HG03045 (cell line): Measurements from ENCODE around the gene FYN.
A peak's percentile ranks its signal among the peaks of the same experiment; 100 is the strongest.

Source experiments
- ATAC-seq: cut with Tn5 transposase; IDR thresholded peaks from one replicate; pipeline ENCODE4 v1.9.1; 2021; ENCODE audit warnings: mild to moderate bottlenecking, moderate library complexity; ENCODE audit not compliant: unreplicated experiment

FYN gene

DNA sequence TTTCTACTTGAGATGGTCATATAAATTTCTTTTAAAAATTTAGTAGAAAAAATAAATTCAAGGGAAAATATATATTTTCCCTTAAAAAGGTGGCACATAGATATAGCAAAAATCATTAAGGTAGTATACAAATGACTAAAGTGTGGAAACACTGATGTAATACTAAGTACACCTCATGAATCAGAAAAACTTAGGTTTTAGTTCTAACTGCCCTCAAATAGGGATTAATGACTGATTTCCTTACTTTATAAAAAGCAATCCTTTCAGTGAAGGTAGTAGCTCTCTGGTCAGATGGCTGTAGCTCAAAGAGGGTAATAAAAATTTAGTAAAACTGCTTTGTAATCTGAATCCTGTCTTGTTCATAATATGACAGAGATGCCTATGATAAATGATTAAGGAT is 63.5 kb downstream of the FYN start:
- ATAC-seq: no peak

DNA sequence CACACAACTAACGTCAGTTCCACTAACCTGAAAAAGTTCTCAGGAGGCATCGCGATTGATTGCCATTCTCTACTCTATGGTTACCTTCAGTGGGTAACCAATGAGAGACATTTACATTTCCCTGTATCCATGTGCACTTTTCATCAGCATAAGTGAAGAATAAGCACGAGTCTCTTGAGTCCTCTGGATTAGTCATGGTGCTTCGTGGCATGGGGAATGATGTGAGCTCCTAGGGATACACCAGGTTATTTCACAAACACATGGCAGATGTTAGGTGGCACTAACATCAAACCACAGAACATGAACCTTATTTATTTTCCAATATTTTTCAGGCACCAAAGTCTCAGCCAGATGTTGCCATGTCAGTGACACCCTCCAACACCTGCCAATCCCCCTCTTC is 64.0 kb downstream of the FYN start:
- ATAC-seq: no peak

DNA sequence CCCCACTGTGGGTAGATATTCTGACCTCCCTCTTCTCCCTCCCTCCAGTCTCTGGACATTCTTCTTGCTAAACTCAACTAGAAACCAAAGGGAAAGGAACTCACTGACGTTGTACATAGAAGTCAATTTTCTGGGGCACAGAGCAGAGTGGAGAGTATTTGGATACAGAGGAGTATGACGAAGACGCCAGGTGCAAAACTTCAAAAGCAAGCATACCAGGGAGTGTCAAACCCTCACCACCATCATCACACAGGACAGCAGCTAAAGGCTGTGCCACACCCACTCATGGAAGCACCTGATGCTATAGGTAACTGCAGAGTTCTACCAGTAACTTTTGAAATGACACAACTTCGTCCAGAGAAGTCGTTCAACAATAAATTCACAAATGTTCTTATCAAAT is 64.8 kb downstream of the FYN start:
- ATAC-seq: no peak

DNA sequence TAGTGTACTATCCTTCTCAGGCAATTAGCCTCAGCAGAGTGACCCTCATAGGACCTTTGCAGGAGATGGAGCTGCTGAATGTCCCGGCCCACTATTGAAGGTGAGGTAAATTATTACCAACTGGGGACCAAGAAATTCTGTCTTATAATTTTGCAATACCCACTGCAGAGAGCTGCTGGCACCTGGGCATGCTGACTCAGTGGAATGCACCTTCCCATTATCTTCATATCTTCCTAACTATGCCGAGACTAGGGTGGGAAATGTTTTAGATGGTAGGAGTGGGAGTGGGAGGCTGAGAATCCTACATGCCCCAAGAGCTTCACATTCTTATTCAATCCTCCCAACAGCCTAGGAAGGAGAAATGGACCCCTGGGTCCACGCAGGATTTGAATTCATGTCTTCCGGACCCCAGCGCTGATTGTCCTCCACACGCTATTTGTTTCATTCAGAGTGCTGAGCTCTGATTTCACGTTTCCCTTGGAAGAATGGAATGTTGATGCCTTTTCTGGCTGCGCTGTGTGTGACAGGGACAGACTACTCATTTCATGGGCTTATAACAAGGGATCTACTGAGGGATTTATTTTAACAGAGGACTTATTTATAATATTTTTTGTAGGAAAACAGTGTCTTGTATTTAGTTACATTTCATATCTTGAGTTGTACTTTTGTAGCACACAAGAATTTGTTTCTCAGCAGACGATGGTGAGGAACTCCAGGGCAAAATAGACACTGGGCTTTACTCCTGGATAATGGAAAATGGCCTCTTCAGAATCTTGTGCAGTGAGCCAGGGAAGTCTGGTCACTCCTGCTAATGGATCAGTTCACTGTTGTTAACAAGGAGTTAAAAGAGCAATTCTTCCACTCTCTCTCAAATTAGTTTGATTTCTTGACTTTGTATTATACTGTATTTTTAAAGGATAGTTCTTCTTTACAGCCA is 66.4 kb downstream of the FYN start:
- ATAC-seq: no peak

DNA sequence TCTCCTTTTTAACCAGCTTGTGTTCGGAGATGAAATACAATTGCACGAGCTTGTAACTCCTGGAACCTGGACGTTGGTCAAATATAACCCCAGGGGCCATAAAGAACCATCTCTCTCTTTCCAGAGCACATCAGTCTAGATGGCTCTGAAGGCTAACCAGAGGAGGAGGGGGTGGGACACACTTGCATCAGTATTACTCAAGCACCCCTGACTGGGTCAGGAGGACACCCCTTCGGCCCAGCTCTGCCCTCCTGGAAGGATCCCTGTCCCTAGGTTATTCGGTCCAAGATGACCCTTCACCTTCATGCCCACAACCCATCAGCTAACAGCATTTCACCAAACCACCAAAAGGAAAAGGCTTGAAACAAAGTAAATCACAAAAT is 67.1 kb downstream of the FYN start:
- ATAC-seq: no peak

DNA sequence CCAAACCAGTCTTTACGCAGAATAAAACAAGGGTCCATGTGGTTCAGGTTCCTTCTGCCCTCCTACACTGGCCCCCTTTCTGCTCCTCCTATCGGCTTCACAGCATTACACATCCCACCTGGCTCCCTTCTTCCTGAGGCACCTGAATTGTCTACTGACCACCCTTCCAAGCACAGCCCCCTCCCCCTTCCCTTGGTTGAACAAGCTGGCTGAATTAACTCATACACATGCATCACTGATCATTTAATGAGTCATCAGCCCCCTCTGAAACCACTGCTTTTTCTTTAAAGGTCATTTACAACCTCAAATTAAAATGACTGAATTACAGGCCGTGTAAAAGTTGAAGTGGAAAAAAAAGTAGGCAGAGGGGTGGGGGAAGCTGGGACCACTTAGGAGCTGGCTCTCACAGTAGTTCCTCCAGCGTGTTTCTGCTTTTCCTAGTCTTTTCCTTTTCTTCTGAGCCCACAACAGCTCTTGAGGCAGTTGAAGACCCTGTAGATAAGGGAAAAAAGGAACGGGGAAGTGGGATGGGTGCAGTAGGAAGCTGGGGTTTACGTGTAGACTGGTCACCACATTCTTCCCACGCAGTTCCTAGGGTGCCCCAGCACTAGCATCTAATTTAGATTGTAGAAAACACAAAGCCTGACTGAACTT is 67.6 kb downstream of the FYN start:
- peak; percentile 50 for ATAC-seq

DNA sequence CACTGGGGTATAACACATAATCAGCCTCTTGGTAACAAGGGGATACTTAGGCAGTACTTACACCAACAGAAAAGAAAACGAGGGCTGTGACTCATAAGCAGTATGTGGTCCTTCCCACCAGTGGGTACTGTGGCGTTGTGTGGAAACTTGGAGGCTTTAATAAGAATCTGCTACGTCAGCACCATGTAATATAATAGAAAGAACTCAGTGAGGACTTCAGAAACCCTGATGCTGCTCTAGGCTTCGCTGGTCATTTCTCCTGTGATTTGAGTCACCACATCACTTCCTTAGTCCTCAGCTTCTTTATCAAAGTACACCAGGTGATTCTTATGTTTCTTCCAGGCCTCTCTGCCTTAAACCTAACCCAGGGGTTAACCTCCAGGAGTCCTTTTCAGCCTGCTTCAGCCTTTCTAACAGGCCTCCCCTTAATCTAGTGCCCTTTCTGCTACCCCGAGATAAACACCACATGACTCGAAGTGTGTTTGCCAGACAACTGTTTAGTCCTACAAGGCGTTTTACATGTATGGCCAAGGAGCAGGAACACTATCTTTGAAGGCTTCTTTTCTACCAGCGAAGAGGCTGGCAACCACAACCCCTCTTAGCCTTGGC is 68.5 kb downstream of the FYN start:
- ATAC-seq: peak; percentile 67

DNA sequence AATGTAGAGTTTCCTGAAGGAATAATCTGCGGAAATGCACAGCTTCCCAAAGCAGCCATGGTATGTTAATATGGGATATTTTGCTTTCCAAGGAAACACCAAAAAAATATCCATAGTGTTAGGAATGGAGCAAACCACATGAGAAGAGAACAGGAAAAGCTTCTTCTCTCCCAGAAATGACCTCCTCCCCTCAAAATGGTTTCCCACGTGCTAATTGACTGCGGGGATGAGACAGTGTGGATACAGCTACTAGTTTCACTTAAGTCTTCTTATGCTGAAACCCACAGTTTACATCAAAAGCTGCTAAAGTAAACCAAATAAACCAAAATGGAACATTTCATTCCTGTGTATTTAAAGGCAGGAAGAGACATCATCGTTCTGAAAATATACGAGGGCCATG is 69.4 kb downstream of the FYN start:
- ATAC-seq: no peak

DNA sequence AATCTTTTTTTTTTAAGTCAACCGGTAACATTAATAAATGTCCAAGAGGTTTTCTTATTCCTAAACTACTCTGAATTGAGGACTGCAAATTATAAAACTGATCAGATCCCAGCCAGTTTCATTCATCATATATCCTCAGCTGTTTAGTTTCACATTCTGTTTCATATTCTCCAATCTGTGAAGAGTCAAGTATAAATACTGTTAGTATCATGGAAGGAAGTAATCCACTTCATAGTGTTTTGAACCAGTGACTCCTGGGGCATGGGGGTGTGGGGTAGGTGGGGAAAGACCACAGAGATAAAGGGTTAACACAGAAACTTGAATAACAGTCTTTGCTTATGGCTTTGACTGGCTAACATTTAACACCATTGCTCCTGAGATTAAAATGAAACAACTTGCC is 69.9 kb downstream of the FYN start:
- no peak for ATAC-seq

DNA sequence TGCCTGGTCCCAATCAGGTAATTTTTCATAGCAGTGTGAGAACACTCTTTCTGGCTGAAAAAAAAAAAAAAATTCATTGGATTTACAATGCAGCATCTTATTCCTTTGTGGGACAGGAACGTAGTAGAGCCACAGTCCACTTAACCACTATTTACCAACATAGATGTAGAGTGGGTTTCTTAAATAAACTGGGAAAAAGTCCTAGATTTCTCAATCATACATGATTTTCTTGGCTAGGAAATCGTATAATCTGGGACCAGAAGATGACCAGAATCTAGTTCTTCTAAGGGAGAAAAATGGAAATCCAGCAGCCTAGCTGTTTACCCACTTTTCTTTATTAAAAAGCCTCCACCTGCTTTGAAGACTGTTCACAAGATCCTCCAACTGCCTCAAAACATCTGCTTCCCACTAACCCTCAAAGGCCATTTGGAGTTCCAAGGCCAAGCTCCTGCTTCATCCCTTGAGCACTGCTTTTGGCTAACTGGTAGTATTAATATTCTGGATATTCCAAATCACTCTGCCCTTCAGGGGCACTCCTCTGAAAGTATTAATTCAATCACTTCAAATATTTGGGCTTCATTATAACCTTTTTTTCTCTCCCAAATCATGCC is 70.4 kb downstream of the FYN start:
- no peak for ATAC-seq

DNA sequence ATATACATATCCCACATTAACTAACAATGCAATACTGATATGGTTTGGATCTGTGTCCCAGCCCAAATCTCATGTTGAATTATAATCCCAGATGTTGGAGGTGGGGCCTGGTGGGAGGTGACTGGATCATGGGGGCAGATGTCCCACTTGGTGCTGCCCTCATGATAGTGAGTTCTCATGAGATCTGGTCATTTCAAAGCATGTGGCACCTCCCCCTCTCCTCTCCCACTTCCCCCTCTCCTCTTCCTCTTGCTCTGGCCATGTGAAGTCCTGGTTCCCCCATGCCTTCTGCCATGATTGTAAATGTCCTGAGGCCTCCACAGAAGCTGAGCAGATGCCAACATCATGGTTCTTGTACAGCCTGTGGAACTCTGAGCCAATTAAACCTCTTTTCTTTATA is 71.2 kb downstream of the FYN start:
- no peak for ATAC-seq

DNA sequence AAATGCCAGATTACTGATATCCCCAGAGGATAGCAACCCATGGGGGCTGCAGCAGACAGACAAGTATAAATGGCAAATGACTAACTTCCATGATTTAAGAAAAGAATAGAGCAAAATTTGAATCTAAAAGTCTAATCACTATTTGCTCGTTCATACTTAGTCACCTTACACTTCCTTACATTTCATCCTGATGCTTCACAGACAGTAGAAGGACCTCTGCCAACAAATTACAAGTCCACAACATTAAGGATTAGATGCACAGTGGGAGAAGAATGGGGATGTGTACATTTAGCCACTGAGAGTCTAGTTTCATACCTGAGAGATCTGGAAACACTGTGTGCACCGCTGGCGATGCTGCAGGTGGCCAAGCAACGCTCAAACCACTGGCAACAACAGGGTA is 72.4 kb downstream of the FYN start:
- no peak for ATAC-seq

DNA sequence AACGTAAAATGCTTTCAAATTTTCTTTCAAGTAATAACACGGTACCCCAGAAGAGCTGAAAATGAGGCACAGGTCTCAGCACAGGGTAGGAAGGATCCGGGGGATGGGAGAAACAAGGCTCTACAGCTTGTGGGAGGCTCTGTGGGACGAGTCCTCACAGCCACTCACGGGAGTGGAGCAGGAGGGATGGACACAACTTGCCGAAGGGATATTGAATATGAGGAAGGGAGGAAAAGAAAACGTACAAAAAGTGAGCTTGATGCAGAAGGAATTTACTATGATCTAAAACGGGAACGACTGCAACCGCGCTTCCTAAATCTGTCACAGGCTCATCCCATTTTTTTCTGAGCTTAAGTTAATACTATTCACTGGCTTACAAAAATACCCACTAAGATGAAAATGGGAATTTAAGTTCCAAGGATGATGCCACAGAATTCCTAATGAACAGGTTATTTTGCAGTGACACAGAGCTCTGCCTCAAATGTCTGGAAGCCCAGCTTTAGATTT is 72.9 kb downstream of the FYN start:
- no peak for ATAC-seq

DNA sequence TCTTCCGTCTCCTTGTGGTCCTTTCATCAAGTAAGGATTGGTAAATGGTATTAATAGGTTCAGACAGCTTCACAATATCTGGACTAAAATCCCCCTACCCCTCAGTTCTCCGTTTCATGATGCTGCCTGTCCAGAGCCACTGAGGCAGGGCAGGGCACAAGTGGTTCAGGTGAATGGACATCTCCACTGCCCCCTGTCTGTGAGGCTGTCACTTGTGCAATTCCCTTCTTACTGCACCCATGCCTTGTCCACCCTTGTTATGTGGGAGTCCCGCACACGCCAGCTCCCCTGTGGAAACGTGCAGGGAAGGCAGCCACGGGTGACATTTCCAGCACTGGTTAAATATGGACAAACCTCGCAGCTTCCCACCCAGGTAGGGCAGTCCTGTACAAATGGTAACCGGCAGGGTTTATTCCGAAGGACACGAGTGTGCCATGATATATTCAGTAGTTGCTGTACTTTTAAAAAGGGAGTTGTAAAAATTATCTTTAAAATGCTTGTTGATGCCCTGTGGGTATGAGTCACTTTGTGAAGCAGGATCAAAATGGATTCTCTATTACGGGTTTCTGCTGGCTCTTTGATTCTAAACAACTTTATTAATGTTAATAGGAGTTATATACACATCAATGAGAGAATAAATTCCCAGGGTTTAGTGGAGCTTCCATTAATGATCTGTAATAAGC is 73.5 kb downstream of the FYN start:
- ATAC-seq: no peak

DNA sequence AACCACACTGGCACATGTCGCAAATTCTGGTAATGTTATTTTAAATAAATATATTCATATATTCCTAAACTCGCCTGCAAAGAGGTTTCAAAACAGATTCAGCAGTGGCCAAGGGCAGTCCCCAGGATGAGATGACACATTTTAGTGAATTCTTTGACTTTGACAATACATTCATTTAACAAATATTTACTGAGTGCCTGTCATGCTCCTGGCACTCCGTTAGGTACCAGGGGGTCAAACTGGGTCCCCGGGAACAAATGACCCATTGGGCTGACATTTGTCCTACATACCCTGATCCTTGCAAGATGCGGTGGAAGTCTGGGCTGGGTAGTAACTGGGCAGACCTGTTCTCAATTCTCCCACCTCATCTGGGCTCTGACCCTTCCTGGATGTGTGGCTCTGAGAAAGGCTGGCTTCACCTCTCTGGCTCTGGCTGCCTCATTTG is 74.9 kb downstream of the FYN start:
- no peak for ATAC-seq

DNA sequence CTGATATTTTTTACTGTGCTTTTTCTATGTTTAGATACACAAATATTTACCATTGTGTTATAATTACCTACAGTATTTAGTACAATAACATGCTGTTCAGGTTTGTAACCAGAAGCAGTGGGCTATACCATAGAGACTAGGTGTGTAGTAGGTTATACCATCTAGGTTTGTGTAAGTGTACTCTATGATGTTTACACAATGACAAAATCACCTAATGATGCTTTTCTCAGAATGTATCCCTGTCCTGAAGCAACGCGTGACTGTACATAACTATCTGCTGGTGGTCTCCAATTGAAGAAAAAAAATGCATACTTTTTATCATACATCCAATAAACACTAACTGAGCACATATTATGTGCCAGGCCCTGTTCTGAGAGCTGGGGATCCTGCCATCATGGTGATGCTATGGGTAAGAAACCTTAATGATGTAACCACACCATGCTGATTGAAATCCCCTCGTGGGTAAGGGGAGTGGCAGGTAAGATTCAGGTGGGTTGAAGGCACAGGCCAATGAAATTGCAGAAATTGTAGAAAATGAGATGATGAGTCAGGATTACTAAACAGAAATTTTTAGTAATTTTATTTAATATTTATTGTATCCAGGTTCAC is 76.8 kb downstream of the FYN start:
- ATAC-seq: no peak

DNA sequence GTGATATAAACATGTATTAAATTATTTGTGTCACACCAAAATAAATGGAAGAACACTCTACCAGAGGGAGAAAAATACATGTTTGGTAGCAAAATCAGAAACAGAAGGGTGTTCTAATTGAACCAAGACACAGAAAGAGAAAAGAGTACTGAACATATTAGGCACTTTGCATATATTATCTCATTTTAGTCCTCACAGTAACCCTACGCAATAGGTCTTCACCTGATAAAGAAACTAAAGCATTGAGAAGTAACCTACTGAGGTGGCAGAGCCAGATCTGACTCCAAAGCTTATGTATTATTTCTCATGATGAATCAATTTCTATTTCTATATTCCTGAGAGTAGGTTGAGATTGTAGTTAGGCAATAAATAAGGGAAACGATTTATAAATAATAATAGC is 77.7 kb downstream of the FYN start:
- no peak for ATAC-seq

DNA sequence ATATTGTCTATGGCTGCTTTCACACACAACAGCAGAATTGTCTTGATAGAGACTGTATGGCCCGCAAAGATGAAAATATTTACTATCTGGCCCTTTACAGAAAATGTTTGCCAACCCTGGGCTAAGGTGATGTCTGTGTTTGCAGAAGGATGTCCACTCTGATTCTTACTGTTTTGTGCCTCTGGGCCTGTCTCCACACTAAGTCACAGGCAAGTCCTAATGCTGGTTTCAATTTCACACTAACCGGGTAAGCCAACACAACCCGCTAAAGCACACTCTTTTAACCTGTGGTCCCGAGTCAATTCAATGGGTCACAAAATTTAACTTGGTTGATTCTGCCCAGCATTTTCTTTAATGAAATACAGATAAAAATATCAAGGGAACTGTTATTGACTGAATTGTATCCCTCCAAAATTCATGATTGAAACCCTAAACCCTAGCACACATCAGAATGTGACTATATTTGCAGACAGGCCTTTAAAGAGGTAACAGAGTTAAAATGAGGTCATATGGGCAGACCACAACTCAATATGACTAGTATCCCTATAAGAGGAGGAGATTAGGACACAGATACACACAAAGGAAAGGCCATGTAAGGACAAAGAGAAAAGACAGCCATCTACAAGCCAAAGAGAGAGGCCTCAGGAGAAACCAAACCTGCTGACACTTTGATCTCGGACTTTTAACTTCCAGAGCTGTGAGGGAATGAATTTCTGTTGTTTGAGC is 78.4 kb downstream of the FYN start:
- no peak for ATAC-seq

DNA sequence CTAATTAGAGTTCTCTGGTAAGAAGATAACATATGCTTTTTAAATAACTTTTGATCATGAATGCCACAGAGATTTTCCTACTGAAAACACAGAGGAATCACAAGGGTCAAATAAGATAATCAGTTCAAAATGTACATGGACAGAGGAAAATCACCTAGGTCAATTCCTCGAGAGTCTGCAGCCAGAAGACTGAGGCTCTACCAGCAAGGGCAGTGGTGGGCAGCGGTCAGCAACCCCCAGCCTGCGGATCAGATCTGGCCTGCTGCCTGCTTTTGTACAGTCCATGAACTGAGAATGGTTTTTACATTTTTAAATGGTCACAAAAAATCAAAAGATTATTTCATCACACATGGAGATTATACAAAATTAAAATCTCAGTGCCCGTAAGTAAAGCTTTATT is 79.0 kb downstream of the FYN start:
- ATAC-seq: no peak

DNA sequence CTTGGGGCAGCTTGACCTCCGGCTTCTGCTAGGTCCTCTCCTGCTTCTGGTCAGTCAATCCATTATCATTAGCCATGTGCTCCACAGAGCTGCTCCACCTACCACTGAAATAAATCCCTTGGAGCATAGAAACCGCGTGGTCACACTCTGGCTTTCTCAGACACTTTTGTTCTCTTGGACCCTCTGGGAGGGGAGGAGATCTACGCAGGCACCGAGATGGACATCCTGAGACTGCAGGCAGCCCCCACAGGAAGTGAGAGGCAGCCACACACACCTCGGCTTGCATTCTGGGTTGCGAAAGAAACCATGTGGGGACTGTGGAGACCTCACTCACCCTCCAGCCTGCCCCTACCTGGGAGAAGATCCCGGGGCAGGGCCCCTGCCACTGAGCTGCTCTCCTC is 79.5 kb downstream of the FYN start:
- ATAC-seq: no peak
